Stimulated activated effector memory CD8-positive, alpha-beta T cell treated with anti-CD3 and anti-CD28 coated beads, Interleukin-12 subunit alpha, Interleukin-12 subunit beta, amount 100 ng/mL, for 72 hours (primary cell): ENCODE measurements around the gene ATG101.

Source experiments
- ATAC-seq: fragments of 150-1000 bp; cut with Tn5 transposase; 2 replicates; pipeline ENCODE4 v1.10.0; 2021
- DNase-seq, 2 donors: peaks; one replicate each; pipeline ENCODE4 v3.0.0; 2021 to 2022; ENCODE audit warnings: low spot score in 2 of 2
- H3K27ac Mint-ChIP-seq: one replicate; pipeline ENCODE4 v1.8.0; 2022; ENCODE audit warnings: mild to moderate bottlenecking, mixed read lengths
- H3K36me3 Mint-ChIP-seq: one replicate; pipeline ENCODE4 v1.8.0; 2022; ENCODE audit warnings: mild to moderate bottlenecking, mixed read lengths
- H3K4me1 Mint-ChIP-seq: one replicate; pipeline ENCODE4 v1.8.0; 2022; ENCODE audit warnings: mixed read lengths
- H3K4me3 Mint-ChIP-seq: one replicate; pipeline ENCODE4 v1.8.0; 2022; ENCODE audit warnings: mild to moderate bottlenecking, mixed read lengths
- H3K9me3 Mint-ChIP-seq: one replicate; pipeline ENCODE4 v1.8.0; 2022; ENCODE audit warnings: mixed read lengths

The ATG101 gene

DNA sequence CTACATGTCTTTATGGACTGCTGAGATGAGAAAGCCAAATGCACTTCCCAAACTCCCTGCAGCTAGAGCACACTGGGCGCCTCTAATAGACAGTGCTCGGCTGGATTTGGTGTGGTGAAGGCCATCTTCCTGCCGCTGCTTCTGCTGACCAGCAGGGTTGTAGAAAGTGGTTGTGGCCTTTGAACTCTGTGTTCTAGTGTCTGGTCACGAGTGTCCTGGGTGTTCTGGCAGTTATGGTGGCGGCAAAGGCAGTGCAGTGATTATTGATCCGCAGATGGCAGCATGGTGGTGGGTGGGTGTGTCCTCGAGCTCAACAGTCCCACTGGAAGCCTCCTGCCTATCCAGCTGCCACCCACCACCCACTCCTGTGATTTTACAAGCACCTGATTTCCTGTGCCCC, 53.1 kb downstream of the ATG101 start:
- ATAC-seq (no peak), DNase-seq (no peak)
- Mint-ChIP-seq H3K4me1 (peaks cover 30% of the 10 kb centered on the region), H3K27ac (no peak overlapping the region), H3K36me3 (no peaks in the 10 kb centered on the region), H3K4me3 (no peak overlapping the region), H3K9me3 (no peaks in the 10 kb centered on the region)

GRCh38 chr12:52123487-52124186, 53.9 kb downstream of the ATG101 start:
- no peak for ATAC-seq
- Mint-ChIP-seq H3K4me1 (peaks cover 23% of the 10 kb centered on the region), H3K27ac (no peak overlapping the region)

DNA sequence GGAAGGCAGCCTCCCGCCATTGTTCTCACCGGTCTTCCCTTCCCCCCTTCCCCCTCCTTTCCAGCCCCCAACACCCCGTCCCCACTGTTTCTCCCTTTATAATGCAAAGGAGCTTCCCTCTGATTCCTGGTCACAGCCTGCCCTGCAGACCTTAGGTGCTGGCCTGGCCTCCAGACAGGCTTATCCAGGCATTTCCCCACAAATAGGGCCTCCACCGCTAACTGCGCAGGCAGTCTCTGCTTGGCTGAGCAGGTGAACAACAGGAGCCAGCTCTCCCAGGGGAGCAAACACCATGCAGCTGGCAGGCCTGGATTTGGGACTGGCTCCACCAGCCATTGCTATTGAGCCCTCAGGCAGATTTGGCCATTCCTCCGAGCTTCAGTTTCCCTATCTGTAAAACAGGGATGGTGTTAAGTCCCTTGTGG, 55.7 kb downstream of the ATG101 start:
- ATAC-seq (no peak), DNase-seq (no peak)
- peaks cover 10% of the 10 kb centered on the region for H3K4me1 Mint-ChIP-seq
- H3K27ac Mint-ChIP-seq, result no peak overlapping the region
- H3K4me3 Mint-ChIP-seq, result no peak overlapping the region
- H3K9me3 Mint-ChIP-seq, result no peaks in the 10 kb centered on the region
- H3K36me3 Mint-ChIP-seq, result no peaks in the 10 kb centered on the region

More at GRCh38 chr12:52123487-52124186, 53.9 kb downstream of the ATG101 start:
- no peaks in the 10 kb centered on the region for H3K9me3 Mint-ChIP-seq
- no peak overlapping the region for H3K4me3 Mint-ChIP-seq
- no peak for DNase-seq
- no peaks in the 10 kb centered on the region for H3K36me3 Mint-ChIP-seq

DNA sequence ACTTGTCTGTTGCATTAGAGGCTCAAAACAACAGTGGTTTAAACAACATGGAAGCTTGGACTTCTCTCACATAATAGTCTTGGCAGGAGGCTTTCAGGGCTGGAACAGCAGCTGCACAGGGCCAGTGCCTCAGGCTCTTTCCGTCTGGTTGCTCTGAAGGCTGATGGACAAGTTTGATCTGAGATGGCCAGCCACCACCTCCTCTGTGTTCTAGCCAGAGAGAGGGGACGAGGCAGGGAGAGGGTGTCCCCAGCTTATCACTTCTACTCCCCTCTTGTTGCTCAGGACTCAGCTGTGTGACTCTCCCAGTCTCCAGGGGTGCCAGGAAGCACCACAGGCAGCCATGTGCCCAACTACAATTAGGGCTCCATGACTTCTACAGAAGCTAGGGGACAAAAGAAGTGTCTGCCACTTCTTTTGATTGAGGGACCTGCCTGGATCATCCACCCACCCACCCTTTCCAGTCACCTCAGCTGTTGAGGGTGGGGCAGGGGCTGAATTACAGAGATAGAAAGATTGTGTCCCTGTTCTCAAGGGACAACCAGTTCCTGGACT, 56.3 kb downstream of the ATG101 start:
- H3K4me1 Mint-ChIP-seq, result peaks cover 7% of the 10 kb centered on the region
- H3K36me3 Mint-ChIP-seq, result no peaks in the 10 kb centered on the region
- H3K4me3 Mint-ChIP-seq, result no peak overlapping the region

More for the DNA sequence above, 56.3 kb downstream of the ATG101 start:
- DNase-seq, result no peak
- ATAC-seq, result no peak
- no peaks in the 10 kb centered on the region for H3K9me3 Mint-ChIP-seq
- no peak overlapping the region for H3K27ac Mint-ChIP-seq
